Loucy (cell line): ENCODE measurements around the gene SCN3B.

Experiments used
- CTCF ChIP-seq: fragments of 200-600 bp; sonication (generic); conservative IDR thresholded peaks from 2 replicates; pipeline ENCODE4 v1.5.1; 2014; ENCODE audit warnings: mild to moderate bottlenecking, antibody characterized with exemption, low read length
- EZH2phosphoT487 ChIP-seq: fragments of 200-600 bp; IDR thresholded peaks from 2 replicates; pipeline ENCODE4 v1.6.1; 2018; ENCODE audit warnings: antibody characterized with exemption, mild to moderate bottlenecking, moderate library complexity, borderline replicate concordance

- TF ChIP-seq CTCF, result peak; percentile 95
- TF ChIP-seq EZH2phosphoT487, result no peak
Observed at GRCh38 chr11:123640677-123641494, 13.5 kb downstream of the SCN3B start.
